Measurements from ENCODE around the gene GPD1.

Gene GPD1

DNA sequence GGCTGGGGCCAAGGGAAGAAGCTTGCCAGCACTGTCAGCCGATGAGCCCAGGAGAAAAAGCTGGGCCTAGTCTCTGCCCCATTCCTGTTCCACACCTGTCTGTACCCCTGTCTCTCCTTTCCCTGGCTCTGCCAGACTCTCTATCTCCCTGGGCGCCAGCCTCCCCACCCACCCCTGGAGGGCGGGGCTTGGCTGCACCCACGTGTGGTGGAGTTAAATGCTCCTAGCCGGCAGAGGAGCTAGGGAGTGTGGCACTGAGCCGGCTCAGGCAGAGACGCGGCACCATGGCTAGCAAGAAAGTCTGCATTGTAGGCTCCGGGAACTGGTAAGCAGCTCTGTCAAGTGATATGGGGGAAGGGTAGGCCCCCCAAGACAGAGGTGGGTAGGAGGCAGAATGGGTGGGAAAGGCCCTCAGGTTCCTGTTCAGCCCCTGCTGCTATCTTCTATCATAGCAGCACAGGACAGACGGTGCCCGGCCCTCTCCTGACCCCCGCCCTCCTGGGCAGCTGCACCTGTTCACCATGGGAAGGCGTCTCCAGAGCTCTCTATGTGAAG, at the start of gene GPD1:
Gene GPD1, plus strand, starts transcription at position 242 of the 555 bp plus-strand sequence. Its CDS starts 43 bp downstream, at position 285.
- peak; percentile 38 for DNase-seq (ENCODE audit: low read depth)
- no peak within 1 kb of the TSS for H3K4me3 ChIP-seq (replicated peaks; ENCODE audit: low read depth, low read length)
- TF ChIP-seq, protein P1, sequence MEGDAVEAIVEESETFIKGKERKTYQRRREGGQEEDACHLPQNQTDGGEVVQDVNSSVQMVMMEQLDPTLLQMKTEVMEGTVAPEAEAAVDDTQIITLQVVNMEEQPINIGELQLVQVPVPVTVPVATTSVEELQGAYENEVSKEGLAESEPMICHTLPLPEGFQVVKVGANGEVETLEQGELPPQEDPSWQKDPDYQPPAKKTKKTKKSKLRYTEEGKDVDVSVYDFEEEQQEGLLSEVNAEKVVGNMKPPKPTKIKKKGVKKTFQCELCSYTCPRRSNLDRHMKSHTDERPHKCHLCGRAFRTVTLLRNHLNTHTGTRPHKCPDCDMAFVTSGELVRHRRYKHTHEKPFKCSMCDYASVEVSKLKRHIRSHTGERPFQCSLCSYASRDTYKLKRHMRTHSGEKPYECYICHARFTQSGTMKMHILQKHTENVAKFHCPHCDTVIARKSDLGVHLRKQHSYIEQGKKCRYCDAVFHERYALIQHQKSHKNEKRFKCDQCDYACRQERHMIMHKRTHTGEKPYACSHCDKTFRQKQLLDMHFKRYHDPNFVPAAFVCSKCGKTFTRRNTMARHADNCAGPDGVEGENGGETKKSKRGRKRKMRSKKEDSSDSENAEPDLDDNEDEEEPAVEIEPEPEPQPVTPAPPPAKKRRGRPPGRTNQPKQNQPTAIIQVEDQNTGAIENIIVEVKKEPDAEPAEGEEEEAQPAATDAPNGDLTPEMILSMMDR (IDR thresholded peaks at IDR 0.05; ENCODE audit: low read length, missing control alignments): no peak

GRCh38 chr12:50055831-50056638, 47.8 kb upstream of the GPD1 start:
- TF ChIP-seq, protein P1 (IDR thresholded peaks at IDR 0.05; ENCODE audit: low read length, missing control alignments): peak; percentile 99
- peak; percentile 48 for DNase-seq (ENCODE audit: low read depth)
- no peak overlapping the region for H3K4me3 ChIP-seq (replicated peaks; ENCODE audit: low read depth, low read length)

GRCh38 chr12:50056639-50056976, 47.2 kb upstream of the GPD1 start:
- H3K4me3 ChIP-seq (replicated peaks; ENCODE audit: low read depth, low read length): peak overlapping the region; percentile 60
- TF ChIP-seq, protein P1 (IDR thresholded peaks at IDR 0.05; ENCODE audit: low read length, missing control alignments): no peak

DNA sequence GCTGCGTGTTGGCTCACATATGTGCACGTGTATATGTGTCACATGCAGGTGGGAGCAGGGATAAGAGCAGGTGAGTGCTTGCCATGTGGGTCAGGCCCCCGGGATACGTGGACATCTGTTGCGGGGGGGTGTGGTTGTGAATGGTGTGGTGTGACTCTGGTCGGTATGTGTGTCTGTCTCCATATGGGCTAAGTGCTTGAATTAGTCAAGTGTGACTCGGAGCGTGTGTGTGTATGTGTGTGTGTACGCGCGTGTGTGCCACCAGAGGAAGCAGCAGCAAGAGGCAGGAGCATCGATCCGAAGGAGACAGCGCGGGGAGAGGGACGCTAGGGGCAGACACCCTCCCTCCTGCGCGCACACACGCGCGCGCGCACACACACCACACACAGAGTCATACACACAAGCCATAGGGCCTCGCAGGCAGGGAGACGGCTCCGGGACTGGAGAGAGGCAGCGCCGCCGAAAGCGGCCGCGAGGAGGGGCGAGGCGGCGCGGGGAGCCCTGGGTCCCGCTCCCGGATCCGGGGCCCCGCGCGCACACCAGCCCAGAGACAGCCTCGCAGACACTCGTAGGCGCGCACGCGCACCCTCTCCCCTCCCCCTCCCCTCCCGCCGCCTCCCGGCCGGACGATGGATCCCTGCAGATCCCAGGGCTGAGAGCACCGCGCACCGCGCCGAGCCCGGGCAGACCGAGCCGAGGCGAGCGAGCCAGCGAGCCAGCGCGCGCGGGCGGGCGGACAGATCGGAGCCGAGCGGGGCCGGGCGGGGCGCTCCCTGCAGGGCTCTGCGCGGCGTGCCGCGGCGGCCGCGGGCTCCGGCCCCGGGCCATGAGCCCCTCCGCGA, 46.6 kb upstream of the GPD1 start, which contains the start of gene ASIC1:
Gene ASIC1, plus strand, starts transcription at position 597 of the 842 bp plus-strand sequence. CDS start 1,171 bp downstream, outside the sequence.
- DNase-seq (ENCODE audit: low read depth): peak; percentile 68
- H3K4me3 ChIP-seq (replicated peaks; ENCODE audit: low read depth, low read length): peak within 1 kb of the TSS; percentile 60
- TF ChIP-seq, protein P1 (IDR thresholded peaks at IDR 0.05; ENCODE audit: low read length, missing control alignments): no peak

More at GRCh38 chr12:50056639-50056976, 47.2 kb upstream of the GPD1 start:
- no peak for DNase-seq (ENCODE audit: low read depth)

- TF ChIP-seq, protein P1 (IDR thresholded peaks at IDR 0.05; ENCODE audit: low read length, missing control alignments): no peak
- no peak for DNase-seq (ENCODE audit: low read depth)
- peak overlapping the region; percentile 60 for H3K4me3 ChIP-seq (replicated peaks; ENCODE audit: low read depth, low read length)
Measured at GRCh38 chr12:50057896-50058670, 45.7 kb upstream of the GPD1 start.

GRCh38 chr12:50058743-50059312, 45.0 kb upstream of the GPD1 start:
- TF ChIP-seq, protein P1 (IDR thresholded peaks at IDR 0.05; ENCODE audit: low read length, missing control alignments): no peak
- DNase-seq (ENCODE audit: low read depth): no peak
- no peak overlapping the region for H3K4me3 ChIP-seq (replicated peaks; ENCODE audit: low read depth, low read length)
